AG09309 (cell line): ENCODE results near the gene MYH9.

ENCODE experiments used
- DNase-seq: peaks from one replicate; pipeline ENCODE4 v3.0.0-alpha.2; 2010; ENCODE audit warnings: low read depth
- H3K4me3 ChIP-seq: 2 replicates; pipeline ENCODE4 v1.5.1; 2011; ENCODE audit warnings: mild to moderate bottlenecking, low read depth, low read length, moderate library complexity; ENCODE audit not compliant: control insufficient read depth
- TF ChIP-seq, protein P1 (sequence below): IDR thresholded peaks from 2 replicates; pipeline ENCODE4 v1.5.1; 2011; ENCODE audit warnings: mild to moderate bottlenecking, low read depth, low read length, inconsistent platforms; ENCODE audit not compliant: insufficient read depth, control insufficient read depth; ENCODE audit errors: missing control alignments

The MYH9 gene

DNA sequence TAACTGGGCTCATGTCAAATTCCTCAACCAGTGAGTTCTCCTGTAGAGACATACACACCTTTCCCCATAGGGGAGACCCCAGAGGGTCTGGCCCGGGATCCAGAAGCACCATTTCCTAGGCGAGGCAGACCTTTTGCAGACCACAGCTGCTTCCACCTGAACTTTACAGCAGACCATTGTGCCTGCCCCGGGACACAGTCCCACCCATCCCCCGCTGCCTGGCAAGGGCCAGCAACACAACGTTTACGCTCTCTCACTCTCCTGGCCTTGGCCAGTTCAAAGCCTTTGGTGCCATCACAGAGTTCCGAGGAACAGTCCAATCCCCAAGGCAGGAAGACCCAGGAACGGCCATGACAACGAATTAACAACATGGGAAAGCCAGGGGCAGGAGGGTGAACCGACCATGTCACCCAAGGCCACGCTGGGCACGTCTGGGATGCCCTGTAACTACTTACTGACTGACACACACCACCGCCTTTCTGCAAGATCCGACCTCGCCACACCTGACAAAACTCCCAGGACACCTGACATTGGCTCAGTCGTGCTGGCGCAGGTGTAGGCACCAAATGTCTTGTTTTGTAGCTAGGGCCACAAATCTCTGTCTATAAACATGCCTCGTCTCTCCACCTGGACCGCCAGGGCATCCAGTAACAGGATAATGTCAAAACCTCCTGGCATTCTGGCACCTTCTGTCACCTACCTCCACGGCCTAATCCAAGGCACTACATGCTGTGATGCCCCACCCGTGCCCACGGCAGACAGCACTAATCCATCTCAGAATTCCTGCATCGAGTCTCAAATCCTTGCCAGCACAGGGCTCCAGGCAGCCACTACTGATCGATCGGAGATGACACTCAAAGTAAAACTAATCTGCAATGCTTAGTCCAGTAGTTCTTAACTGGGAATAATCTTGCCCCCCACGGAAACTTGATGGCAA lies 51.3 kb downstream of the MYH9 start:
- DNase-seq = no peak
- TF ChIP-seq, protein P1, sequence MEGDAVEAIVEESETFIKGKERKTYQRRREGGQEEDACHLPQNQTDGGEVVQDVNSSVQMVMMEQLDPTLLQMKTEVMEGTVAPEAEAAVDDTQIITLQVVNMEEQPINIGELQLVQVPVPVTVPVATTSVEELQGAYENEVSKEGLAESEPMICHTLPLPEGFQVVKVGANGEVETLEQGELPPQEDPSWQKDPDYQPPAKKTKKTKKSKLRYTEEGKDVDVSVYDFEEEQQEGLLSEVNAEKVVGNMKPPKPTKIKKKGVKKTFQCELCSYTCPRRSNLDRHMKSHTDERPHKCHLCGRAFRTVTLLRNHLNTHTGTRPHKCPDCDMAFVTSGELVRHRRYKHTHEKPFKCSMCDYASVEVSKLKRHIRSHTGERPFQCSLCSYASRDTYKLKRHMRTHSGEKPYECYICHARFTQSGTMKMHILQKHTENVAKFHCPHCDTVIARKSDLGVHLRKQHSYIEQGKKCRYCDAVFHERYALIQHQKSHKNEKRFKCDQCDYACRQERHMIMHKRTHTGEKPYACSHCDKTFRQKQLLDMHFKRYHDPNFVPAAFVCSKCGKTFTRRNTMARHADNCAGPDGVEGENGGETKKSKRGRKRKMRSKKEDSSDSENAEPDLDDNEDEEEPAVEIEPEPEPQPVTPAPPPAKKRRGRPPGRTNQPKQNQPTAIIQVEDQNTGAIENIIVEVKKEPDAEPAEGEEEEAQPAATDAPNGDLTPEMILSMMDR = no peak
- H3K4me3 ChIP-seq = no peak overlapping the region

DNA sequence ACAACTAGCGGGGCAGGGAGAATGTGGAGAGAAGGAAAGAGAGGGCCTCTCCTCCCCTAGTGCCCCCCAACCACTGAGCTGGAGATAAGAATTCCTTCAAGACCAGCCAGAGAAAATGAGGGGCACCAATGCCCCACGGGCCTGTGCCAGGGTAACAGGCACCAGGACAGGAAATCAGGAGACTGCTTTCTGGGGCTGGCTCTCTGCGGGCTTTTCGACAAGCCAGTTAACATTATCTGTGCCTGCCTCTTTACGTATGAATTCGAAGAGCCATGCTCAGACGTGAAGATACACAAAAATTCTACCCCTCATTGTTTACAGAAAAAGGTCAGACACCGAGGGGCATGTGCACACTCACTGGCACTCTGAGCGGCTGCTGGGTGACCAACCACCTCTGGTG lies 52.1 kb downstream of the MYH9 start:
- TF ChIP-seq, protein P1 = no peak
- DNase-seq = no peak
- no peak overlapping the region for H3K4me3 ChIP-seq

DNA sequence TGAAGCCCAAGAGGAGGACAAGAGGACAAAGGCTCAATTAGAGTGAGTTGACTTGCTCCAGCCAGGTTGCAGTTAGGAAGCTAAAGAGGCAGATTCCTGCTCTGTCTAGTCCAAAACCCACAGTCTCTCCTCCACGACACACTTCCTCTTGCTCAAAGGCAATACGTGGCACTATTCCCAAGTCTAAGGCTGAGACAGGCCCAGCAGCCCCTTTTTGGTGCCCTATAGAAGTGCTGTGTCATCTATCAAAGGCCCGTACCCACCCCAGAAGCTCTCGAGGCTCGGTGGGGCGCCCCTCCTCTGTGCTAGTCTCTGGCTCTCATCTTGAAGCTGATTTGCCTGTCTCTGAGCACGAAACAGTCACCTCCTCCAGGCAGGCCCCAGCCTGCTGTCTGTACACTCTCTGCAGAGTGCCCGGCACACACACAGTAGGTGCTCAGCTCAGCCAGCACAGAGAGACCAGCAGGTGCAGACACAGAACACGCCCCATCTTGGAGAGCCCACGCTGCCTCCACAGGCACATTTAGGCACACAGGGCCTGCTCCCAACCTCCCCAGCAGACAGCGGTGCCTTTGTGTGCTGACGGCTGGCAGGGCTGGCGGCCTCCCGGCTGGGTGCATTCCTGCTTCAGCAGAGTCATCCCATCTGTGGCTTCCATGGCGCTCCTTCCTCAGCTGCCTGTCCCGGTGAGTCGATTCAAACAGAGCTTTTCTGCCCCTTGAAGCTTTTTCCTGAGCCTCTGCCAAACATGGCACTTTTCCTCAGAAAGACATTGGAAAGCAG lies 52.8 kb downstream of the MYH9 start:
- TF ChIP-seq, protein P1 = no peak
- no peak overlapping the region for H3K4me3 ChIP-seq
- no peak for DNase-seq

DNA sequence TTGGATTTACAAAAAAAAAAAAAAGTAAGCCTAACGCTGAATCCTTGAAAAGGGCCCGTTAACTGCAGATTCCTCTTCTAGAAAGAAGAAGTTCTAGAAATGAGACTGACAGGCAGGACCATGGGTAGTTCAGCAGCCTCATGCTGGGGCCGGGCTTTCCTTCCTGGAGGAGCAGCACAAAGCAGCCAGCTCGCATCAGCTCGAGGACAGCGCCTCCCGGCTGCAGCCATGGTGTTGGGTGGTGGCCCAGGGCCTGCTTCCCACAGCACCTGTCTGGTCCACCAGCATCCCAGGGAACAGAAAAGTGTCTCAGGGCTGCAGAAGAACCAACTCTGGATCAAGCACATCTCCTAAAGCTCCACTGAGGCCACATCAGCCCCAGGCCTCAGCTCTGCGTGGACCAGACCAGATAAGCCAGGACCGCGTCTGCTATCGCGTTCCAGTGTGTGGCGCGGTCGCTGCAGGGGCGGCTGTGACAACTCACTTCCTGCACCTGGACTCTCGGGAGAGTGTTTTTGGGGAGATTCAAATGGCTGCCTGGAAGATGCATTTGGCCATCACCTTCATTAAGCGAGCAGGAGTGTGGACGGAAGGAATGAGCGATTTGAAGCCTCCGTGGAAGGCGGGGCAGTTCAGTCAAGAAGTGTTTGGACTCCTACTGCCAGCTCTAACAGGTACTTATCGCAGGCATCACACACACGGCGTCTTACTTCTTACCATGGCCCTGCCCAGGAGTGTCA lies 53.5 kb downstream of the MYH9 start:
- DNase-seq = no peak
- TF ChIP-seq, protein P1 = no peak
- H3K4me3 ChIP-seq = no peak overlapping the region

DNA sequence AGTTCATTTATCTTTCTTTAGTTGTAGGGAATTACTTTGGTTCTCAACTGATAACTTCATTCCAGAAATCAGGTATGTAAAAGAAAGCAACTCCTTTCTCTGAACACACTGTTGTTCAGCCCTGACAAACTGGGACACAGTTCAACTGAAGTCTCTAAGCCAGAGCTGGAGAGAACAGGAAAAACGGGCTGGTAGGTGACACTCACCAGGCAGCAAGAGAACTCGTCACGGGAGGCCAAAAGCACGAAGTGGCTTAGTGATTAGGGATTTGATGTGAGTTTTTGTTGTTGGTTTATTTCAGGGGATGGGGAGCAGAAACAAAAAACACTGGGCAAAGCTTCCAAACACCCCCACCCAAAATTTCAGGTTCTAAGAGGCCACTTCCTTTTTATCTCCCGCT lies 54.1 kb downstream of the MYH9 start:
- DNase-seq = no peak
- TF ChIP-seq, protein P1 = no peak
- no peak overlapping the region for H3K4me3 ChIP-seq

DNA sequence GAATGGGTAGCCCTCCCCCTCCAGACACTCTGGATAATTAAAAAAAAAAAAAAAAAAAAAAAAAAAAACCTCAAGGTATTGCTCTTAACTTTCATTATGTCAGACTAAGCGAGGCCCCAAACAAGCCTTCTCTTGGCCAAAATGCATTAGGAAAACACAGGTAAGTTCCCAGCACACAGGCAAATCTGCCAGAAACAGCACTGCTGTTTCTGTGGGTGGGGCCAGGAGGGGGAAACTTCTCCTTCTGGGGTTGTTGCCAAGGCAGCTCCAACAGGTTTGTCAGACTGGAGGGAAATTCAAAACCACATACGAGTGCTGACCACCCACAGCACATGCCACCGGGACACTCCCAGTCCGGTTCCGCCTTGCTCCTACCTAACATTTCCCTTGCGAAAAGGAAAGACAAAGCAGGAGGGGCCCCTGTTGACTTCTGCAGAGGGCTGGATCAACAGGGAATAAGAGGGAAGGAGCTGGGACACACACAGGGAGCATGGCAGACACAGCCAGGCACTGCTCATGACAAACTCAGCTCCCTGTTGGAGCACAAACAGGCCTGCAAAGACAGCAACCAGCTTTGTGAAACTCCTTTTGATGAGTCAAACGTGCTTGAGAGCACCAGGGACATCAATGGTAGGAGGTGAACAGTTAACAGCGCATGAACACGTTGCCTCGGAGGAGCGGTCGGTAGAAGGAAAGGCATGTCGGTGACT lies 55.0 kb downstream of the MYH9 start:
- TF ChIP-seq, protein P1 = no peak
- DNase-seq = no peak
- no peak overlapping the region for H3K4me3 ChIP-seq
